GM19324 (cell line): ENCODE data around the gene BOLL.
A peak's percentile ranks its signal among the peaks of the same experiment; 100 is the strongest.
"Not testable (repeated sequence)": the region's sequence is repeated elsewhere in the genome, so short reads cannot be mapped to it uniquely, and the experiment has no call there.

ENCODE experiments used
- ATAC-seq: cut with Tn5 transposase; IDR thresholded peaks from one replicate; pipeline ENCODE4 v1.9.1; 2021; ENCODE audit warnings: mild to moderate bottlenecking, moderate library complexity; ENCODE audit not compliant: unreplicated experiment, low FRiP score

Gene BOLL

GRCh38 chr2:197784956-197785941 is at the start of gene BOLL:
BOLL (minus strand) TSS chr2:197785319; CDS start chr2:197781850, 3,469 bp downstream.
- no peak for ATAC-seq

DNA sequence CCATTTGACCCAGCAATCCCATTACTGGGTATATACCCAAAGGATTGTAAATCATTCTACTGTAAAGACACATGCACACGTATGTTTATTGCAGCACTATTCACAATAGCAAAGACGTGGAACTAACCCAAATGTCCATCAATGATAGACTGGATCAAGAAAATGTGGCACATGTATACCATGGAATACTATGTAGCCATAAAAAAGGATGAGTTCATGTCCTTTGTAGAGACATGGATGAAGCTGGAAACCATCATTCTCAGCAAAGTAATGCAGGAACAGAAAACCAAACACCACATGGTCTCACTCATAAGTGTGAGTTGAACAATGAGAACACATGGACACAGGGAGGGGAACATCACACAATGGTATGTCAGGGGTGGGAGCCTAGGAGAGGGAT is 49.7 kb upstream of the BOLL start:
- not testable (repeated sequence) for ATAC-seq

DNA sequence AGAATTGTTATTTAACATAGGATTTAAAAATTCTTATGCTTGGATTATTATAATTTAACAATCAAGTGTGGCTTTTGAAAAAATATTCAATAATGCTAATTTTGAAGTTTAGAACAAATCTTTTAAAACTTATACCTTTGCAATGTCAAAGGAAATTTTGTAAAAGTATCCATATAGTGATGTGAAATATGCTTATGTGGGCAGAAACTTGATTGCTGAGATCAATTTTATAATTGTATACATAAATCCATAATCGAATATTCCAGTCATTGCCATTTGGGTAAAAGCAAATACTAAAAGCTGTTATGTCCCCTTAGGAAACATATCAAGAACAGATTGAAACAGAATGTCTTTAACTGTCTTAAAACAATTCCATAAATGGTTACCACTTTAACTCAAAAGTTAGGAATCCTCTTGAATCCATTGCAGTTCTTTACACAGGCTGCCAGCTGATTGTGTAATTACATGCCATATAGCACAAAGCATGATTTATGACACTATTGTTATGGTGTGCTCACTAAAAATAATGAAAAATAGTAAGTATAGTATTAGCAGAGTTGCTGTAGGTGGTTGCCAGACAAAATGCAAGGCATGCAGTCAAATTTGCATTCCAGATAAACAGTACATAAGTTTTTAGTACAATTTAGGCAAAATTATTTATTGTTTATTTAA is 43.5 kb upstream of the BOLL start:
- no peak for ATAC-seq

- no peak for ATAC-seq
Observed at GRCh38 chr2:197827618-197828017, 42.5 kb upstream of the BOLL start.

- ATAC-seq: no peak
Observed at GRCh38 chr2:197822333-197822732, 37.2 kb upstream of the BOLL start.

DNA sequence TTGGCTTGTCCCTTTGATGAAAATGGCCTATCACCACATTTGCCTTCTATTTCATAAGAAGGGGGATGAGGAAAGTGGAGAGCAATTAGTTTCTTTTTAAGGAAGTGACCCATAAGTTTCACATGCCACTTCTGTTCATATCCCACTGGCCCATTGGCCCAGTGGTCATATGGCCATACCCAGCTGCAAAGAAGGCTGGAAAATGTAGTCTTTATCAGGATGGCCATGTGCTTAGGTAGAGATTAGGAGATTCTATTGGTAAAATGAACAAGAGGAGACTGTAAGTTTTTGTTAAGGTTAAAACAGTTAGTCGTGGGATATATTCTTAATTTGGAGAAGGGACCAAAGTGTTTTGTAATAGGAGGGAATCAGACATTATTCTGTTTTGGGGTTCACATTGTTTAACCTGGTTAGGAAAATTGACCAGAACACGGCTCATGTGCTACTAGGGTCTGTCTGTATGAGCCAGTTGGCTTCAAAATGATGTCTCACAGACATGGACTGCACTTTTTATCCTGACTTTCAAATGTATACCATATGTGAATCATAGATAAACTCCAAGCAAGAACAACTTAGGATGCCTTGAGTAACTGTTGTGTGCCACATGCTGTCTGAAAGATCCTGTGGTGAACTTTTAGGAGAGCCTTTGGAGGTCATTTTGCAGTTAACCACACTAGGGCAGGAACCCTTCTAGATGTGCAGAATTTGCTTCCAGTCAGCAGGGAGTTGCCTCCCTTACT is 36.6 kb upstream of the BOLL start:
- no peak for ATAC-seq

DNA sequence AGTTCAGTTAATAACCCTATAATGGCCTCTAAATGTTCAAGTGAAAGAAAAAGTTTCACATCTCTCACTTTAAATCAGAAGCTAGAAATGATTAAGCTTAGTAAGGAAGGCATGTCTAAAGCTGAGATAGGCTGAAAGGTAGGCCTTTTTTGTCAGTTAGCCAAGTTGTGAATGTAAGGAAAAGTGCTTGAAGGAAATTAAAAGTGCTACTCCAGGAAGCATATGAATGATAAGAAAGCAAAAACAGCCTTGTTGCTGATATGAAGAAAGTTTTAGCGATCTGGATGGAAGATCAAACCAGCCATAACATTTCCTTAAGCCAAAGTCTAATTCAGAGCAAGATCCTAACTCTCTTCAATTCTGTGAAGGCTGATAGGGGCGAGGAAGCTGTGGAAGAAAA is 29.4 kb upstream of the BOLL start:
- no peak for ATAC-seq

DNA sequence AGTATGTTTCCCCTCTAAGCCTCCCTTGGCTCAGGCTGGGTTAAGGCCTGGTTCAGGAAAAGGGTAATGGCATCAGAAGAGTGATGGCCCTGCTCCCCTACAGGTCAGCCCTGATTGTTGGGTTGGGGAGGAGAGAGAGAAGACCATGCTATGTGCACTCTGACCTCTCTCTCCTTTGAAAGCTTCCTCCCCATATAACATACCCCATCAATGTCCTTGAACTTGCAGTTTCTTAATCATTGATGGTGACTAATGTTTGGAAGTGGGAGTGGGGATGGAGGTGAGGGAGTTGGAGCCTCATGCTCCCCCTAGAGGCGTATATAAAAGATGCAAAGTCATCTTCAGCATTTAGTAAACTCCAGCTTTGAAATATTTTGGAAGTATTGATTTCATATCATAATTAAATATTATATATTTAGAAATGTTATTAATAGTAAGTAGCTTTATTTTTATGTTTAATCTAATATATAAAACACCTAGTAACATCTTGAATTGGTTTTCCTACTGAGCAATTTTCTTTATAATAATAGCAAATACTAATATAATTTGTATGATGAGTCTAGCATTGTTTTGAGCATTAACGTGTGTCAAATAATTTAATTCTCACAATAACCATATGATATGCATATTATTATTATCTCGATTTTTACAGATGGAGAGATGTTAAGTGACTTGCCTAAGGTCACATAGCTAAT is 28.1 kb upstream of the BOLL start:
- no peak for ATAC-seq

- ATAC-seq: no peak
Observed at GRCh38 chr2:197810491-197810890, 25.4 kb upstream of the BOLL start.

- ATAC-seq: no peak
Observed at GRCh38 chr2:197810016-197810415, 24.9 kb upstream of the BOLL start.

DNA sequence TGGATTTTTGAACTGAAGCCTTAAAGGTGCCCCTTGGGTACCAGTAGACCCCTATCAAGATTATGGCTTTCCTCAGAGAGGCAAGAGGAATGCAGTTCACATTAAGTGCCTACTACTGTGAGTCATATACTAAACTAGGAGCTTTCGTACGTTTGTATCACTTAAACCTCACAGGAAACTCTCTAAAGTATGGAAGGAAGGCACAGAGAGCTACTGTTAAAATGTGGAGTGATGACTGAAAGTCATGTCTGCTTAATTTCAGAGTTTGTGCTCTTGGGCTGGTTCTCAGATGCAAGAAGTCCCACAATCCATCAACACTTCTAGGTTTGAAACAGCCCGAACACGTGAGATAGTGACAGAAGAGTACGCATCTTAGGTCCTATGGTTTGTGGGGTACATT is 23.9 kb upstream of the BOLL start:
- no peak for ATAC-seq

DNA sequence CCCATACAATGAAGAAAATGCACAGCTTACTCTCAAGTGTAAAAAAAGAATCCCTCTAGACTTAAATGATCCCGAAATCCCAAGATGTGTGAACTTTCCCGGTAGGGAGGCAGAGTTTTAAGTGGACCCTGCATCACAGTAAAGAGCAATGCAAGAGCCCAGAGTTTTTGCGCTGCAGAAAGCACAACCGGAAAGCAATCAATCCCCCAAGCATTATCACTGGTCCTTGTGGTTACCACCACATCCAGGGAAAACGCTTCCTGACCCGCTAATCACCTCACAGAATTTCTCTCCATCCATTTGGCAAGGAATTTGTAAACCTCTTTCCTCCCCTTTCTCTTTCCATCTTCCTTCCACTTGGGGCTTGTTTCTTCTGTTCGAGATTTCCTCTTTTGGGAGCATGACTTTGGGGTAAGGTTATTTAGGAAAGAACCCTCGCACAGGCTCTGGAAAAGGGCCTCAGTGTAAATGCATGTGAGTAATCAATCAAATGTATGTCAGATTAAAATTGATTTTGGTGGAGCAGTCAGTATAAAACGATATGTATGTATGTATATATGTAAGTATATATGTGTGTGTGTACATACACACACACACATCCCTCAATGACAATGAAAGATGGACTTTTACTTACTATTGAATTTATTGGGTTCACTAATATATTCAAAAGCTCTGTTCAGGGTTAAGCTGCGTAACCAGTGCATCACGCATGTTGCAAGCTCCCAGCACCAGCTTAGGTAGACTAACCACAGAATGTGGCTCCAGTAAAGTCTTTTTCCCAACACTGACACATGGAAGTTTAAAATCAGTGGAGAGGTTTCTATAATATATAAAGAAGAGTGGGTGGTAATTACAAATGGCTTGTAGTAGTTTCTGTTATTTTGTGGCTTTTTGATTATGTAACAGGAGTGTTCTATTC is 20.9 kb upstream of the BOLL start:
- ATAC-seq: no peak

DNA sequence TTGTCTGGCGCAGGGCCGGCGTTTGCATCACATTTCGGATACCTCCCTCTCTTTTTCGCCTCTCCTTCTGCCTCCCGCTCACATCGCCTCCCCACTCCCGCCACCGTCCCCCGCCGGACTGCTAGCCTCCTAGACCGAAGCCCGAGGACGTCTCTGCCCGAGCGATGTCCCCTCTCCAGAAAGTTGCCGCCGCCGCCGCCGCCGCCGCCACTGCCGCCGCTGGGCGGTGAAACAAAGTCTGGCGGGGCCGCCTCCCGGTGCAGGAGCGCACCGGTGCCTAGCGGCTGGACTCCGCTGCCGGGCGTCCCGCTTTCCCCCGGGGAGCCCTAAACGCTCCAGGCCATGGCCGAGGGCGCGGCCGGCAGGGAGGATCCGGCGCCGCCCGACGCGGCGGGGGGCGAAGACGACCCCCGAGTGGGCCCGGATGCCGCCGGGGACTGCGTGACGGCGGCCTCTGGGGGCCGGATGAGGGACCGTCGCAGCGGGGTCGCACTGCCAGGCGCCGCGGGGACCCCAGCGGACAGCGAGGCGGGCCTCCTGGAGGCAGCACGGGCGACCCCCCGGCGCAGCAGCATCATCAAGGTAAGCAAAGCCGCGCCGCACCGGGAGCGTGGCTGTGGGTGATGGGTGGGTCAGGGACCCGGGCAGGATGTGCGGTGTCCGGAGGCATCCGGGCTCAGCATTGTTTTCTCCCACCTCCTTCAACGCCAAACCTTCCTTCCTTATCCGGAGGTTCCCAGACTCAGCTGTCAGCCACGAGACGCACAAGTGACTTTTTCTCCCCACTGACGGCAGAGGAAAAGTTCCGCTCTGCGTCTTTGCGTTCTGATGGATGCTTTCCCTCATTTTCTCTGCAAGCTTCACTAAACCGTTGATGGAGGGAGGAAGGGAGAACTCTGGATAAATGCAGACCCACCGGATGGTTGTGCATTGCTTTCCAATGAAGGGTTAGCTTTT is 19.9 kb upstream of the BOLL start:
- peak; percentile 44 for ATAC-seq

GRCh38 chr2:197804049-197804757 is 19.1 kb upstream of the BOLL start, which contains the start of gene PLCL1:
PLCL1 (plus strand) TSS chr2:197804593.
- peak; percentile 100 for ATAC-seq

DNA sequence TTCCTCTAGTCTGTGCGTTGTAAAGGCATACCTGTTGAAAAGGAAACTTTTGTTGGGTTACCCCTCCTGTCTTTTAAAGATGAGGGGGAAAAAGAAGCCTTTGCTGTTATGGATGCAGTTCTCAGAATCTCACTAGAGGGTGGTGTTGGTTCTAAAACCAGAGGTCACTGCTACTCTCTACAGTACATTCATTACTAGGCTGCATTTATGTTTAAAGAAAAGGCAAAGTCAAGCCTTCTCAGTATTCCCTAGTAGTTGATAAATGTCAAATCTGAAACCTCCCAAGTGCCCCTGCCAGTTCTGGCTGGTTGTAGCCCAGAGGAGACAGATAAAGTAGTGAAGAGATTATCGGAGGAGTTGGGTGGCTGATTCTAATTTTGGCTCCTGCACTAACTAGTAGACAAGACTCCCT is 17.9 kb upstream of the BOLL start:
- ATAC-seq: no peak

DNA sequence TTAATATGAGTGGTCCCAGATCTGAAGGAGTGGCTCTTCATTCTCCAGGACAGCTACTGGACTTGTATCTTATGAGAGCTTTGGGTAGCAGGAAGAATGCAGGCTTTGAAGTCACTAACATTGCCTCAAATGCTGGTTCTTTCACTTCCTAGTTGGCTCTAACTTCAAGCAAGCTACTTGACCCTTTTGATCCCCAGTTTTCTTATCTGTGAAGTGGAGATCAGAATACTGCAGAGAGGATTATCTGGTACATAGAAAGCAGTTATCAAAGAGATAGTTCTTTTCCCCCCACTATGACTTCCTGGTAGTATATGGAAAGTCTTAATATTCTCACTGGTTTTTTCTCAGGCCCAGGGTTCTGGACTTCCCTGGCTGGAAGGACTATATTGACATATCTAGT is 15.9 kb upstream of the BOLL start:
- no peak for ATAC-seq

DNA sequence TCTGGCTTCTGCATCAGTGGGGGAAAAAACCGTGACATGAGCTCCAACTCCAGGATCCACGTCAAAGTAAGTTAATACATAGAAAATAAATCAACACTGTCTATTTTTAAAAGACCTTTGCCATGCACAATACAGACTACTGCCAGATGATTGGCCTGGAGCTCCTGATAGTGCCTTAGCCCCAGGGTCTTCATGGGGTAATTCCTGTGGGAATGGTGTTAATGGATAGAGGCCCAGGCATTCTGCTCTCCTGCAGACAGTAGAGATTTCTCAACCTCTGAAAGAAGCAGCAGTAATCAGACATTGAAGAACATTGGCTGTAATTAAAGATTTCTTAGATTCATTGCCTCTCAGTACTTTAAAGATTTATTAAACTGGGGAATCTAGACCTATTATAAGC is 15.0 kb upstream of the BOLL start:
- no peak for ATAC-seq

GRCh38 chr2:197799068-197799467 is 13.9 kb upstream of the BOLL start:
- ATAC-seq: no peak
